WERI-Rb-1 (cell line): ENCODE data around the gene HNRNPM.
A peak's percentile ranks its signal among the peaks of the same experiment; 100 is the strongest.

Source experiments
- DNase-seq: peaks from one replicate; pipeline ENCODE4 v3.0.0-alpha.2; 2020
- H3K27ac ChIP-seq: fragments of 250-450 bp; sonication (Bioruptor Pico); 2 replicates; pipeline ENCODE4 v1.5.1; 2020; ENCODE audit warnings: mild to moderate bottlenecking, moderate library complexity
- H3K27me3 ChIP-seq: fragments of 250-450 bp; sonication (Bioruptor Pico); 2 replicates; pipeline ENCODE4 v1.5.1; 2021; ENCODE audit warnings: mild to moderate bottlenecking, low read depth, moderate library complexity; ENCODE audit not compliant: insufficient read depth, severe bottlenecking
- H3K36me3 ChIP-seq: fragments of 250-450 bp; sonication (Bioruptor Pico); 2 replicates; pipeline ENCODE4 v1.5.1; 2020; ENCODE audit warnings: mild to moderate bottlenecking, moderate library complexity
- H3K4me3 ChIP-seq: 2 replicates; pipeline ENCODE4 v1.5.1; 2011; ENCODE audit warnings: low read depth, mild to moderate bottlenecking, control low read depth, low read length
- H3K9me3 ChIP-seq: fragments of 250-450 bp; sonication (Bioruptor Pico); 2 replicates; pipeline ENCODE4 v1.5.1; 2021; ENCODE audit warnings: mild to moderate bottlenecking, moderate library complexity; ENCODE audit not compliant: severe bottlenecking
- TF ChIP-seq, protein P1 (sequence below): IDR thresholded peaks from 2 replicates; pipeline ENCODE4 v1.5.1; 2011; ENCODE audit warnings: low read depth, mild to moderate bottlenecking, control low read depth, inconsistent platforms, low read length

The HNRNPM gene

DNA sequence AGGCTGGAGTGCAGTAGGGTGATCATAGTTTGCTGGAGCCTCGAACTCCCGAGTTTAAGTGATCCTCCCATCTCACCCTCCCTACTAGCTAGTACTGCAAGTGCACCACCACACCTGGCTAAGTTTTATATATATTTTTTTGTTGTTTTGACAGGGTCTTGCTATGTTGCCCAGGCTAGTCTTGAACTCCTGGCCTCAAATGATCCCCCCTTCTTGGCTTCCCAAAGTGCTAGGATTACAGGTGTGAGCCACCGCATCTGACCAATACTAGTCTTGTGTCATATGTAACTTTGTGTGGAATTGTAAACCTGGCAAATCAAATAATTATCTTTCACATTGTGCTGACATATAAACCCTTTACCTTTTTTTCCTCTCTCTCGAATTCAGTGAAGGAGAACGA, 10.2 kb downstream of the HNRNPM start:
- no peak overlapping the region for H3K27ac ChIP-seq
- H3K36me3 ChIP-seq: peaks cover 89% of the 10 kb centered on the region
- no peak for DNase-seq
- no peaks in the 10 kb centered on the region for H3K9me3 ChIP-seq
- no peak overlapping the region for H3K4me3 ChIP-seq
- TF ChIP-seq, protein P1, sequence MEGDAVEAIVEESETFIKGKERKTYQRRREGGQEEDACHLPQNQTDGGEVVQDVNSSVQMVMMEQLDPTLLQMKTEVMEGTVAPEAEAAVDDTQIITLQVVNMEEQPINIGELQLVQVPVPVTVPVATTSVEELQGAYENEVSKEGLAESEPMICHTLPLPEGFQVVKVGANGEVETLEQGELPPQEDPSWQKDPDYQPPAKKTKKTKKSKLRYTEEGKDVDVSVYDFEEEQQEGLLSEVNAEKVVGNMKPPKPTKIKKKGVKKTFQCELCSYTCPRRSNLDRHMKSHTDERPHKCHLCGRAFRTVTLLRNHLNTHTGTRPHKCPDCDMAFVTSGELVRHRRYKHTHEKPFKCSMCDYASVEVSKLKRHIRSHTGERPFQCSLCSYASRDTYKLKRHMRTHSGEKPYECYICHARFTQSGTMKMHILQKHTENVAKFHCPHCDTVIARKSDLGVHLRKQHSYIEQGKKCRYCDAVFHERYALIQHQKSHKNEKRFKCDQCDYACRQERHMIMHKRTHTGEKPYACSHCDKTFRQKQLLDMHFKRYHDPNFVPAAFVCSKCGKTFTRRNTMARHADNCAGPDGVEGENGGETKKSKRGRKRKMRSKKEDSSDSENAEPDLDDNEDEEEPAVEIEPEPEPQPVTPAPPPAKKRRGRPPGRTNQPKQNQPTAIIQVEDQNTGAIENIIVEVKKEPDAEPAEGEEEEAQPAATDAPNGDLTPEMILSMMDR: no peak
- no peaks in the 10 kb centered on the region for H3K27me3 ChIP-seq

GRCh38 chr19:8456064-8456463, 11.3 kb downstream of the HNRNPM start:
- TF ChIP-seq, protein P1: peak; percentile 50
- peaks cover 92% of the 10 kb centered on the region for H3K36me3 ChIP-seq
- H3K4me3 ChIP-seq: no peak overlapping the region
- no peak overlapping the region for H3K27ac ChIP-seq
- H3K9me3 ChIP-seq: no peaks in the 10 kb centered on the region
- peak; percentile 18 for DNase-seq
- no peaks in the 10 kb centered on the region for H3K27me3 ChIP-seq

DNA sequence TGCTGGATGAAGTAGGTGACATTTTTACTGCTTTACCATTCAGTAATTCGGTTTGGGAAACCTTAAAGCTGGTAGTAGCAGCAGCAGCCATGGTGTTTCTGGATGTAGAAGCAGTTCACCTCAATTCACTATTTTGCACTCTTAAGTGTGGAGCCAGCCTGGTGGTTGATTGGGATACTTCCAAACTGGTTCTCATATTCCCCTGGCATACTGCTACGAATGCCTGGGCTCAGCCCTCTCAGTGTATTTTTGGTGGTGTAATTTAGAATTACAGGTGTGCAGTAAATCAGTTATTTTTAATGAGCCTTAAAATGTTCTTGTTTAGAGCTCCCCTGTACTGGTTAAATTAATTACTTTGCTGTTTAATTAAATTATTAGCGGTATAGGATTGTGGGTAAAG, 12.4 kb downstream of the HNRNPM start:
- H3K36me3 ChIP-seq: peaks cover 95% of the 10 kb centered on the region
- no peak overlapping the region for H3K4me3 ChIP-seq

GRCh38 chr19:8457827-8458226, 13.1 kb downstream of the HNRNPM start:
- peaks cover 94% of the 10 kb centered on the region for H3K36me3 ChIP-seq
- no peaks in the 10 kb centered on the region for H3K9me3 ChIP-seq
- TF ChIP-seq, protein P1: no peak
- DNase-seq: no peak
- no peak overlapping the region for H3K4me3 ChIP-seq
- no peaks in the 10 kb centered on the region for H3K27me3 ChIP-seq
- no peak overlapping the region for H3K27ac ChIP-seq

More for the DNA sequence above, 12.4 kb downstream of the HNRNPM start:
- DNase-seq: no peak
- Histone ChIP-seq H3K27ac (no peak overlapping the region), H3K27me3 (no peaks in the 10 kb centered on the region), H3K9me3 (no peaks in the 10 kb centered on the region)
- TF ChIP-seq, protein P1: no peak

DNA sequence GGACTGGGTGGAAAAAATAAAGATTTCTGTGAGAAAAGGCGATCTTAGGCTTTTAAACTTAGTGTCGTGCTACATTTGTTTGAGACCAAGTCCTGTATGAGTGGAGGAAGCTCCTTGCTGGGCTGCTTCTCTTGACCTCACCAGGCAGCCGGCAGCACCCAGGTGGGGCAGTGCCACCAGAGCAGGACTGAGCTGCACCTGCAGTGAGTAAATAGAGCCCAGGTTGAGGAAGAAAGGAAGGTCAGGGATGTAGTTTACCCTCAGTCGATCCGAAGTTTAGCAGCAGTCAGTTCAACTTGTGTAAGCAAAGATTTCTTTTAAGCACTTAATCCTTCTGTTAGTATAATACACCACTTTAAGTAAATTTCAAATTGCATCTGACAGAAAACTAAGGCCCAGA, 13.6 kb downstream of the HNRNPM start:
- no peaks in the 10 kb centered on the region for H3K9me3 ChIP-seq
- H3K4me3 ChIP-seq: no peak overlapping the region
- peaks cover 95% of the 10 kb centered on the region for H3K36me3 ChIP-seq
- TF ChIP-seq, protein P1: no peak
- no peak for DNase-seq
- H3K27me3 ChIP-seq: no peaks in the 10 kb centered on the region
- H3K27ac ChIP-seq: no peak overlapping the region

- Histone ChIP-seq H3K9me3 (no peaks in the 10 kb centered on the region), H3K4me3 (no peak overlapping the region), H3K27me3 (no peaks in the 10 kb centered on the region), H3K36me3 (peaks cover 95% of the 10 kb centered on the region), H3K27ac (no peak overlapping the region)
- TF ChIP-seq, protein P1: no peak
- no peak for DNase-seq
These were observed 14.3 kb downstream of the HNRNPM start for GRCh38 chr19:8459095-8459494.
